GM23338 (cell line): Measurements from ENCODE around the gene PRKCH. TPM values are rescaled to one million over a fixed set of nuclear protein-coding genes. Genes with fewer than 3 reads are reported as not detected.

Experiments
- ATAC-seq: fragments of 200-7000 bp; cut with Tn5 transposase; 3 replicates; pipeline ENCODE4 v1.9.1; 2020
- DNase-seq: peaks from one replicate; pipeline ENCODE4 v3.0.0-alpha.2; 2015; ENCODE audit warnings: low spot score
- H2AFZ ChIP-seq: fragments of 200-600 bp; sonication (generic); 2 replicates; pipeline ENCODE4 v1.8.0; 2016; ENCODE audit warnings: antibody characterized with exemption, mild to moderate bottlenecking, moderate library complexity
- H3F3A ChIP-seq: fragments of 200-600 bp; sonication (generic); replicated peaks from 2 replicates; pipeline ENCODE4 v1.8.0; 2017; ENCODE audit warnings: antibody characterized with exemption, mixed run types, low read depth
- H3K27ac ChIP-seq: fragments of 200-600 bp; sonication (generic); 2 replicates; pipeline ENCODE4 v1.6.1; 2016; ENCODE audit warnings: low read depth
- H3K27me3 ChIP-seq: fragments of 200-600 bp; sonication (generic); 2 replicates; pipeline ENCODE4 v1.8.0; 2016; ENCODE audit warnings: mild to moderate bottlenecking, mixed run types, moderate library complexity; ENCODE audit not compliant: insufficient read depth
- H3K36me3 ChIP-seq: fragments of 200-600 bp; sonication (generic); 2 replicates; pipeline ENCODE4 v1.8.0; 2016; ENCODE audit warnings: mild to moderate bottlenecking; ENCODE audit not compliant: insufficient read depth
- H3K4me1 ChIP-seq: fragments of 200-600 bp; sonication (generic); 2 replicates; pipeline ENCODE4 v1.8.0; 2016; ENCODE audit warnings: mild to moderate bottlenecking, moderate library complexity; ENCODE audit not compliant: insufficient read depth
- H3K4me2 ChIP-seq: fragments of 200-600 bp; sonication (generic); 2 replicates; pipeline ENCODE4 v1.7.1; 2017; ENCODE audit warnings: mixed run types
- H3K4me3 ChIP-seq: fragments of 200-600 bp; sonication (generic); 2 replicates; pipeline ENCODE4 v1.6.1; 2016; ENCODE audit warnings: mixed run types
- H3K79me2 ChIP-seq: fragments of 200-600 bp; sonication (generic); replicated peaks from 2 replicates; pipeline ENCODE4 v1.8.0; 2017; ENCODE audit warnings: mild to moderate bottlenecking; ENCODE audit not compliant: insufficient read depth
- H3K9me2 ChIP-seq: fragments of 200-600 bp; sonication (generic); 2 replicates; pipeline ENCODE4 v1.8.0; 2017; ENCODE audit not compliant: insufficient read depth
- H4K20me1 ChIP-seq: fragments of 200-600 bp; sonication (generic); replicated peaks from 2 replicates; pipeline ENCODE4 v1.8.0; 2017; ENCODE audit warnings: mild to moderate bottlenecking; ENCODE audit not compliant: insufficient read depth
- H3K27ac Mint-ChIP-seq: 2 replicates; pipeline ENCODE4 v1.8.0; 2020; ENCODE audit warnings: inconsistent platforms, mild to moderate bottlenecking, moderate library complexity, mixed read lengths
- H3K27me3 Mint-ChIP-seq: 3 replicates; pipeline ENCODE4 v1.8.0; 2022; ENCODE audit warnings: low read depth, mild to moderate bottlenecking, moderate library complexity, mixed read lengths, inconsistent platforms; ENCODE audit not compliant: insufficient read depth, poor library complexity
- H3K36me3 Mint-ChIP-seq: 3 replicates; pipeline ENCODE4 v1.8.0; 2021; ENCODE audit warnings: low read depth, mild to moderate bottlenecking, inconsistent platforms, moderate library complexity, mixed read lengths
- H3K4me1 Mint-ChIP-seq: 3 replicates; pipeline ENCODE4 v1.8.0; 2020; ENCODE audit warnings: mild to moderate bottlenecking, inconsistent platforms, mixed read lengths
- H3K4me3 Mint-ChIP-seq: 3 replicates; pipeline ENCODE4 v1.8.0; 2021; ENCODE audit warnings: moderate library complexity, mild to moderate bottlenecking, inconsistent platforms, mixed read lengths
- H3K9me3 Mint-ChIP-seq: 3 replicates; pipeline ENCODE4 v1.8.0; 2020; ENCODE audit warnings: moderate library complexity, mild to moderate bottlenecking, inconsistent platforms, mixed read lengths
- CREB1 ChIP-seq: fragments of 250-450 bp; sonication (Bioruptor Pico); IDR thresholded peaks from 2 replicates; pipeline ENCODE4 v1.5.0; 2020; ENCODE audit warnings: low read depth, mild to moderate bottlenecking, moderate library complexity
- CTCF ChIP-seq, 2 experiments: fragments of 200-600 bp in 1 of 2; sonication (generic) in 1 of 2; conservative IDR thresholded peaks; 2 replicates each; pipeline versions ENCODE4 v1.5.1 to v1.6.1; 2016 to 2017; ENCODE audit warnings: antibody characterized with exemption in 2 of 2, low read depth in 2 of 2, mild to moderate bottlenecking in 2 of 2, moderate library complexity in 1 of 2
- ETS1 ChIP-seq: IDR thresholded peaks from 2 replicates; pipeline ENCODE4 v1.6.1; 2016; ENCODE audit warnings: antibody characterized with exemption
- EZH2 ChIP-seq: fragments of 200-600 bp; sonication (generic); IDR thresholded peaks from one replicate; pipeline ENCODE4 v1.8.0; 2017; ENCODE audit warnings: antibody characterized with exemption, mild to moderate bottlenecking, low read depth; ENCODE audit not compliant: unreplicated experiment
- EZH2phosphoT487 ChIP-seq: fragments of 200-600 bp; sonication (generic); IDR thresholded peaks from one replicate; pipeline ENCODE4 v1.8.1; 2018; ENCODE audit warnings: antibody characterized with exemption; ENCODE audit not compliant: unreplicated experiment
- JUNB ChIP-seq: IDR thresholded peaks from one replicate; pipeline ENCODE4 v1.6.1; 2016; ENCODE audit warnings: antibody characterized with exemption; ENCODE audit not compliant: unreplicated experiment
- NANOG ChIP-seq: IDR thresholded peaks from 2 replicates; pipeline ENCODE4 v1.6.1; 2016; ENCODE audit warnings: antibody characterized with exemption, borderline replicate concordance
- POLR2AphosphoS5 ChIP-seq: IDR thresholded peaks from 2 replicates; pipeline ENCODE4 v1.6.1; 2016; ENCODE audit warnings: antibody characterized with exemption, low read depth
- REST ChIP-seq: IDR thresholded peaks from one replicate; pipeline ENCODE4 v1.6.1; 2018; ENCODE audit warnings: antibody characterized with exemption; ENCODE audit not compliant: unreplicated experiment
- STAT1 ChIP-seq: IDR thresholded peaks from one replicate; pipeline ENCODE4 v1.6.1; 2016; ENCODE audit warnings: antibody characterized with exemption; ENCODE audit not compliant: unreplicated experiment
- ZNF114 ChIP-seq: fragments of 250-450 bp; sonication (Bioruptor Pico); IDR thresholded peaks from 2 replicates; pipeline ENCODE4 v1.5.0; 2020; ENCODE audit warnings: mild to moderate bottlenecking, moderate library complexity
- ZNF331 ChIP-seq: fragments of 250-450 bp; sonication (Bioruptor Pico); IDR thresholded peaks from 2 replicates; pipeline ENCODE4 v1.5.0; 2020; ENCODE audit warnings: low read depth, mild to moderate bottlenecking, moderate library complexity
- ZNF462 ChIP-seq: fragments of 250-450 bp; sonication (Bioruptor Pico); IDR thresholded peaks from 2 replicates; pipeline ENCODE4 v1.5.0; 2020; ENCODE audit warnings: mild to moderate bottlenecking, moderate library complexity
- polyA plus RNA-seq: library from polyadenylated mRNA; unstranded; fragments of >200 nt; fragmentation: Nextera tagmentation; extraction: Ambion mirVana; gene quantifications from 2 replicates; pipeline ENCODE4 v1.2.1, GENCODE V29; 2016
- total RNA-seq: library from RNA; depleted of rRNA; stranded (reverse); fragments of >200 nt; shearing (Covaris generic); gene quantifications from 2 replicates; pipeline ENCODE4 v1.2.3, GENCODE V29; 2014

The PRKCH gene
- total and polyA plus RNA-seq, 2 experiments from 2014 or later, result 5.4 to 10.1 TPM

- H3K4me2 ChIP-seq, result no peak overlapping the region
- peaks cover 6% of the 10 kb centered on the region for H3K27me3 Mint-ChIP-seq
These were observed 252.6 kb downstream of the PRKCH start for GRCh38 chr14:61573748-61574513.

More at GRCh38 chr14:61573748-61574513, 252.6 kb downstream of the PRKCH start:
- no peak overlapping the region for H3K27ac Mint-ChIP-seq
- H3F3A ChIP-seq, result 0 out of 2 replicates have a peak, but pooled peaks cover 4% of the 10 kb centered on the region
- H3K4me3 ChIP-seq, result no peak overlapping the region
- H3K27me3 ChIP-seq, result peaks cover 6% of the 10 kb centered on the region
- DNase-seq (no peak), ATAC-seq (no peak)
- TF ChIP-seq EZH2 (no peak), POLR2AphosphoS5 (no peak), JUNB (no peak), ETS1 (no peak), NANOG (no peak), ZNF331 (CRISPR knock-in tag) (no peak), STAT1 (no peak), CTCF (conservative IDR thresholded peaks at IDR 0.05; ENCODE audit: low read depth in 2 of 2) (no peak), ZNF114 (no peak), EZH2phosphoT487 (no peak), ZNF462 (CRISPR knock-in tag) (no peak), REST (no peak), CREB1 (CRISPR knock-in tag) (no peak)
- peaks cover 11% of the 10 kb centered on the region; the same call in 1 of the 2 replicates for H3K4me1 ChIP-seq
- H3K9me2 ChIP-seq, result no peaks in the 10 kb centered on the region
- peaks cover 17% of the 10 kb centered on the region for H3K4me1 Mint-ChIP-seq
- peak overlapping the region; percentile 57; the same call in 1 of the 2 replicates for H2AFZ ChIP-seq
- H3K4me3 Mint-ChIP-seq, result no peak overlapping the region
- no peaks in the 10 kb centered on the region for H3K36me3 ChIP-seq
- no peaks in the 10 kb centered on the region for H3K36me3 Mint-ChIP-seq
- no peaks in the 10 kb centered on the region for H4K20me1 ChIP-seq
- H3K9me3 Mint-ChIP-seq, result no peaks in the 10 kb centered on the region
- H3K79me2 ChIP-seq, result no peaks in the 10 kb centered on the region
- H3K27ac ChIP-seq, result peak overlapping the region; percentile 50; the same call in 1 of the 2 replicates
